H1 (cell line): ENCODE results near the gene UBP1.

Experiments
- ATF3 ChIP-seq: IDR thresholded peaks from 2 replicates; pipeline ENCODE4 v1.6.1; 2011; ENCODE audit warnings: low read depth, mild to moderate bottlenecking, low read length; ENCODE audit not compliant: insufficient read depth
- EP300 ChIP-seq, 2 experiments: IDR thresholded peaks; 1 replicate in 1 of 2; 2 replicates in 1 of 2; pipeline ENCODE4 v1.6.1; 2011 to 2012; ENCODE audit warnings: low read depth in 2 of 2, low read length in 2 of 2, mild to moderate bottlenecking in 2 of 2, borderline replicate concordance in 1 of 2, inconsistent platforms in 1 of 2, moderate library complexity in 1 of 2
- MAX ChIP-seq: IDR thresholded peaks from 2 replicates; pipeline ENCODE4 v1.6.1; 2012; ENCODE audit warnings: inconsistent platforms
- SAP30 ChIP-seq: fragments of 300-600 bp; sonication (generic); IDR thresholded peaks from 2 replicates; pipeline ENCODE4 v1.7.1; 2012; ENCODE audit warnings: low read length, moderate library complexity, mild to moderate bottlenecking, inconsistent platforms; ENCODE audit not compliant: insufficient read depth, insufficient replicate concordance
- TCF12 ChIP-seq: IDR thresholded peaks from 2 replicates; pipeline ENCODE4 v1.6.1; 2011; ENCODE audit warnings: low read depth, mild to moderate bottlenecking, low read length

DNA sequence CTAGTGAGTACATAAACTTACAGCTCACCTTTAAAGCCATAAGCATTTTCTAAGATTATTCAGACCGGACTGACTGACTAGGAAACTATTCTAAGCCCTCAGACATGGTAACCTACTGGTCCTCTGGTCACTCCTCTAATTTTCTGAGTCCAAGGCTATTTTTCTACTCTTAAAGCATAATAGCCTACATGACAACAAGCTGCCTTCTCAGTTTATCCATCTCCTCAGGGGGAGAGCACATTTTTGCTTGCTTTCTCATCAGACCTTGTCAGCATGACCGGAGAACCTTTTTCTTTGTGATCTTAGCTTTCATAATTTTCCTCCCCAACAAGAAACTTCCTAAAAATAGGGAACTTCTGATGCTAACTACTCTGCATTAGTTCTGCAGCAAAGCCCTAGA is 38.4 kb downstream of the UBP1 start:
- TF ChIP-seq SAP30 (no peak), TCF12 (no peak), MAX (no peak), ATF3 (no peak), EP300 (IDR thresholded peaks at IDR 0.05; ENCODE audit: borderline replicate concordance in 1 of 2, low read depth in 2 of 2, low read length in 2 of 2) (no peak)
